ENCODE measurements around the gene THAP7. TPM values are rescaled to one million over a fixed set of nuclear protein-coding genes. Genes with fewer than 3 reads are reported as not detected.

Gene THAP7
- total RNA-seq, 1 experiment from 2014 or later = 27.7 TPM

DNA sequence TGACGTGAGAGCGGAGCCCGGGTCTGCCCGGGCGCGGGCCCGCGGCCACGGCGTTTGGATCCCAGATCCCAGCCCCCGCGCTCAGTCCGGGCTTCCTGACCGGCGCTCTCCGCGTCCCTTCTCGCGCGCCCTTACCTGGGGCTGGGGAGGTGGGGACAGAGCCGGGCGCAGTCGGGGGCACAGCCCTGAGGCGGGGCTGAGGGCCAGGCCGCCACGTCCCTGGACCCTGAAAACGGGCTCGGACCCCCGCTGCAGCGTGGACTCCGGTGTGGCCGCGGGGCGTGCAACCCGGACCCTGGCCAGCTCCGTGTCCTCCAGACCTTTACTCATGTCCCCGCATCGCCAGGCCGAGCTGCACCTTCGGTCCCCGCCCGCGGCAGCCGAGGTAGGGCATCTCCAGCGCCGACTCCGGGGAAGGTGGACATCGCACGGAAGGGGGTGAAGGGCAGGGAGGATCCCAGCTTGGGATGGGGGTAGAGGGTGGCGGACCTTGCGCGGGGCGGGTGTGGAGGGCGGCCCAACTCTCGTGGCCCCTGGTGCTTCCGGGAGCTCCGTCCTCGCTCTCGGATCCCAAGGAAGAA is 44.7 kb downstream of the THAP7 start:
- intact Hi-C loops (cut with micrococcal nuclease) = loop anchor here (5.0 kb wide), 1 partner anchor 40 kb away; the partner anchor contains the start of gene CRKL
- Histone ChIP-seq H3K36me3 (ENCODE audit: control insufficient read depth in 1 of 2, insufficient read depth in 2 of 2, low read length in 2 of 2) (peaks cover 6 to 12% of the 10 kb centered on the region in 2 experiments; a peak in 3 of 4 replicates), H3K79me2 (ENCODE audit: insufficient read depth, low read length) (peaks cover 28% of the 10 kb centered on the region), H3K27me3 (ENCODE audit: insufficient read depth, low read length) (no peaks in the 10 kb centered on the region), H3K9me3 (ENCODE audit: control insufficient read depth in 1 of 2, insufficient read depth in 1 of 2, low read depth in 1 of 2, low read length in 2 of 2) (no peaks in the 10 kb centered on the region), H3K4me2 (ENCODE audit: low read length) (peak overlapping the region; percentile 96), H3K9me2 (ENCODE audit: insufficient read depth) (no peaks in the 10 kb centered on the region), H3K27ac (ENCODE audit: low read depth, low read length) (peak overlapping the region; percentile 96), H2AFZ (ENCODE audit: low read depth, low read length, poor library complexity, severe bottlenecking) (no peak overlapping the region), H3K9ac (ENCODE audit: low read length) (peak overlapping the region; percentile 96), H3K4me1 (ENCODE audit: control insufficient read depth in 1 of 2, insufficient read depth in 2 of 2, low read length in 2 of 2) (peaks cover 15 to 41% of the 10 kb centered on the region in 2 experiments), H4K20me1 (ENCODE audit: insufficient read depth) (peaks cover 2% of the 10 kb centered on the region; the same call in 1 of the 2 replicates), H3K4me3 (replicated peaks in 1 of 2; ENCODE audit: low read depth in 1 of 2, low read length in 2 of 2) (peak overlapping the region; percentile 81 to 98)
- RAD21 ChIA-PET (ENCODE audit: low non-redundant PET in 1 of 2, low total read pairs in 2 of 2, uncharacterized antibody in 2 of 2, unreplicated experiment in 2 of 2) = interaction anchor here in 1 of 2 experiments (0.8 kb wide), 1 partner anchor 72 kb away, joined by 3 read pairs; no protein-coding TSS in a partner anchor
- peak; percentile 57 for ATAC-seq
- CTCF ChIA-PET = interaction anchor here (0.6 to 4.4 kb wide), 11 partner anchors 10 to 153 kb away, joined by 3 to 21 read pairs (median 5); partner anchors contain the start of genes CRKL and LZTR1
- TF ChIP-seq, protein P1, sequence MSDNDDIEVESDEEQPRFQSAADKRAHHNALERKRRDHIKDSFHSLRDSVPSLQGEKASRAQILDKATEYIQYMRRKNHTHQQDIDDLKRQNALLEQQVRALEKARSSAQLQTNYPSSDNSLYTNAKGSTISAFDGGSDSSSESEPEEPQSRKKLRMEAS (IDR thresholded peaks at IDR 0.05) = peak; percentile 34; the same call in 1 of the 2 replicates
- TF ChIP-seq POLR2A (IDR thresholded peaks at IDR 0.05; ENCODE audit: borderline replicate concordance, extremely low read depth, insufficient read depth, insufficient read length) (peak; percentile 19), ZFX (IDR thresholded peaks at IDR 0.05) (peak; percentile 58; the same call in 1 of the 2 replicates), FOSL1 (IDR thresholded peaks at IDR 0.05; ENCODE audit: low read depth) (no peak)
- no peak for DNase-seq (ENCODE audit: low read depth, low spot score)
- no TSS peak for BruUV-seq (replicated peaks)
- POLR2A ChIA-PET = interaction anchor here (0.6 to 3.3 kb wide), 8 partner anchors 11 to 141 kb away, joined by 3 to 21 read pairs (median 5); partner anchors contain the start of genes CRKL and LZTR1

DNA sequence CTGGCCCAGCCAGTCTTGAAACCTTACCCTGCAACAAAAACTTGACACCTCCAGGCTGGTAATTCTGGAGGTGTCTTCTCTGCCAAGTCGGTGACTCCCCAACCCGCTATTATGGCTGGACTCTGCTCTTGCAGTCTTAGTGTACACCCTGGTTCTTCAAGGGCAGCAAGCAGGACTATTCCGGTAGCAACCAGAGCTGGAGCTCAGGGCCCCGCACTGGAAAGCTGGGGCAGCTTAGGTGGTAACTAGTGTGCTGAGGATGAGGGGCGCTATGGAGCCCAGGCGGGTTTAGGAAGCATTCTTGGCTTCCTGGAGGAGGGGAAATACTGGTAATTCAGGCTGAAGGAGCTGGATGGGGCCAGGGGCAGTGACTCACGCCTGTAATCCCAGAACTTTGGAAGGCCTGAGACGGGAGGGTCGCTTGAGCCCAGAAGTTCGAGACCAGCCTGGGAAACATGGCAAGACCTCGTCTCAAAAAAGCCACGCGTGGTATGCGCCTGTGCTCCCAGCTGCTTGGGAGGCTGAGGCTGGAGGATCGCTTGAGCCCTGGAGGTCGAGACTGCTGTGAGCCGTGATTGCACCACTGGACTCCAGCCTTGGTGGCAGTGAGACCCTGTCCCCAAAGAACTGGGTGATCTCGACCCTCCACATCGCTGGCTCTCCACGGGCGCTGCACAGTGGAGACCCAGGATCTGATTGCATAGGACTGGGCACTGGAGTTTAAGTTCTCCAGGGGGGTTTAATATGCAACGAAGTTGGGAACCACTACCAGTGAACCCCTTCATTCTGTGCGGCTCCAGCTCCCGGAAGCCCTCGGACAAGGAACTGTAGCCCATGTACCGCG is 45.4 kb downstream of the THAP7 start:
- intact Hi-C loops (cut with micrococcal nuclease) = loop anchor here (1.0 to 5.0 kb wide), 2 partner anchors 39 to 71 kb away; partner anchors contain the start of gene CRKL
- peak overlapping the region; percentile 81 to 98 for H3K4me3 ChIP-seq (replicated peaks in 1 of 2; ENCODE audit: low read depth in 1 of 2, low read length in 2 of 2)
- peak overlapping the region; percentile 96 for H3K27ac ChIP-seq (ENCODE audit: low read depth, low read length)
- H3K9ac ChIP-seq (ENCODE audit: low read length) = peak overlapping the region; percentile 96
- POLR2A ChIA-PET = interaction anchor here (0.6 to 3.3 kb wide), 5 partner anchors 15 to 71 kb away, joined by 3 to 21 read pairs (median 4); partner anchors contain the start of genes CRKL and LZTR1
- peak overlapping the region; percentile 96 for H3K4me2 ChIP-seq (ENCODE audit: low read length)
- DNase-seq (ENCODE audit: low read depth, low spot score) (peak; percentile 73), ATAC-seq (peak; percentile 62)
- H4K20me1 ChIP-seq (ENCODE audit: insufficient read depth) = peaks cover 5% of the 10 kb centered on the region; the same call in 1 of the 2 replicates
- CTCF ChIA-PET = interaction anchor here (0.7 to 4.4 kb wide), 10 partner anchors 9 to 153 kb away, joined by 3 to 21 read pairs (median 5); partner anchors contain the start of genes CRKL and LZTR1
- H2AFZ ChIP-seq (ENCODE audit: low read depth, low read length, poor library complexity, severe bottlenecking) = no peak overlapping the region
- H3K79me2 ChIP-seq (ENCODE audit: insufficient read depth, low read length) = peaks cover 35% of the 10 kb centered on the region
- no peaks in the 10 kb centered on the region for H3K9me3 ChIP-seq (ENCODE audit: control insufficient read depth in 1 of 2, insufficient read depth in 1 of 2, low read depth in 1 of 2, low read length in 2 of 2)
- no peaks in the 10 kb centered on the region for H3K27me3 ChIP-seq (ENCODE audit: insufficient read depth, low read length)
- RAD21 ChIA-PET (ENCODE audit: low non-redundant PET in 1 of 2, low total read pairs in 2 of 2, uncharacterized antibody in 2 of 2, unreplicated experiment in 2 of 2) = interaction anchor here (0.6 to 1.3 kb wide), 2 partner anchors 29 to 70 kb away, joined by 3 to 5 read pairs; no protein-coding TSS in a partner anchor
- TSS peak; percentile 48 for BruUV-seq (replicated peaks)
- H3K4me1 ChIP-seq (ENCODE audit: control insufficient read depth in 1 of 2, insufficient read depth in 2 of 2, low read length in 2 of 2) = peaks cover 15 to 38% of the 10 kb centered on the region in 2 experiments
- peaks cover 9 to 17% of the 10 kb centered on the region in 2 experiments; a peak in 3 of 4 replicates for H3K36me3 ChIP-seq (ENCODE audit: control insufficient read depth in 1 of 2, insufficient read depth in 2 of 2, low read length in 2 of 2)
- H3K9me2 ChIP-seq (ENCODE audit: insufficient read depth) = no peaks in the 10 kb centered on the region
- TF ChIP-seq RAD21 (IDR thresholded peaks at IDR 0.05; ENCODE audit: low read depth) = no peak; the same call in 1 of the 2 replicates
- TF ChIP-seq JUND (IDR thresholded peaks at IDR 0.05) = peak; percentile 49
- TF ChIP-seq EZH2 (IDR thresholded peaks at IDR 0.05) = no peak
- no peak for TF ChIP-seq CEBPB (IDR thresholded peaks at IDR 0.05; ENCODE audit: low read depth)
- no peak for TF ChIP-seq FOSL1 (IDR thresholded peaks at IDR 0.05; ENCODE audit: low read depth)
- TF ChIP-seq, protein P2, sequence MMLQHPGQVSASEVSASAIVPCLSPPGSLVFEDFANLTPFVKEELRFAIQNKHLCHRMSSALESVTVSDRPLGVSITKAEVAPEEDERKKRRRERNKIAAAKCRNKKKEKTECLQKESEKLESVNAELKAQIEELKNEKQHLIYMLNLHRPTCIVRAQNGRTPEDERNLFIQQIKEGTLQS (IDR thresholded peaks at IDR 0.05) = no peak
- TF ChIP-seq ZNF274 (IDR thresholded peaks at IDR 0.05; ENCODE audit: low read depth, low read length) = no peak
- TF ChIP-seq, protein P3, sequence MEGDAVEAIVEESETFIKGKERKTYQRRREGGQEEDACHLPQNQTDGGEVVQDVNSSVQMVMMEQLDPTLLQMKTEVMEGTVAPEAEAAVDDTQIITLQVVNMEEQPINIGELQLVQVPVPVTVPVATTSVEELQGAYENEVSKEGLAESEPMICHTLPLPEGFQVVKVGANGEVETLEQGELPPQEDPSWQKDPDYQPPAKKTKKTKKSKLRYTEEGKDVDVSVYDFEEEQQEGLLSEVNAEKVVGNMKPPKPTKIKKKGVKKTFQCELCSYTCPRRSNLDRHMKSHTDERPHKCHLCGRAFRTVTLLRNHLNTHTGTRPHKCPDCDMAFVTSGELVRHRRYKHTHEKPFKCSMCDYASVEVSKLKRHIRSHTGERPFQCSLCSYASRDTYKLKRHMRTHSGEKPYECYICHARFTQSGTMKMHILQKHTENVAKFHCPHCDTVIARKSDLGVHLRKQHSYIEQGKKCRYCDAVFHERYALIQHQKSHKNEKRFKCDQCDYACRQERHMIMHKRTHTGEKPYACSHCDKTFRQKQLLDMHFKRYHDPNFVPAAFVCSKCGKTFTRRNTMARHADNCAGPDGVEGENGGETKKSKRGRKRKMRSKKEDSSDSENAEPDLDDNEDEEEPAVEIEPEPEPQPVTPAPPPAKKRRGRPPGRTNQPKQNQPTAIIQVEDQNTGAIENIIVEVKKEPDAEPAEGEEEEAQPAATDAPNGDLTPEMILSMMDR (IDR thresholded peaks at IDR 0.05 in 2 of 3, conservative IDR thresholded peaks at IDR 0.05 in 1 of 3; ENCODE audit: borderline replicate concordance in 1 of 3, insufficient read depth in 1 of 3, low read depth in 2 of 3, low read length in 2 of 3) = peak in 2 of 3 experiments; percentile 53 to 54; a peak in 4 of 6 replicates
- TF ChIP-seq TCF7L2 (IDR thresholded peaks at IDR 0.05; ENCODE audit: borderline replicate concordance, extremely low read depth, insufficient read depth, insufficient read length) = no peak
- no peak for TF ChIP-seq SIN3A (IDR thresholded peaks at IDR 0.05; ENCODE audit: low read depth)
- TF ChIP-seq SP1 (IDR thresholded peaks at IDR 0.05; ENCODE audit: low read depth) = no peak
- no peak for TF ChIP-seq POLR2A (IDR thresholded peaks at IDR 0.05; ENCODE audit: borderline replicate concordance, extremely low read depth, insufficient read depth, insufficient read length)
- TF ChIP-seq ZFX (IDR thresholded peaks at IDR 0.05) = no peak
- no peak for TF ChIP-seq ELF1 (IDR thresholded peaks at IDR 0.05; ENCODE audit: borderline replicate concordance, low read depth)

Data from HCT116 (cell line).